Renal cortex interstitium (tissue), 11 donors: ENCODE results near the gene ZBTB22. TPM values are rescaled to one million over a fixed set of nuclear protein-coding genes. Genes with fewer than 3 reads are reported as not detected.
"Not testable (repeated sequence)": the region's sequence is repeated elsewhere in the genome, so short reads cannot be mapped to it uniquely, and the experiment has no call there.

Experiments used
- DNase-seq, 11 donors: peaks; one replicate each; pipeline ENCODE4 v3.0.0-alpha.2; 2013; ENCODE audit warnings: low read depth in 9 of 11, low spot score in 4 of 11; ENCODE audit errors: extremely low read depth in 1 of 11
- polyA plus RNA-seq, 3 donors: library from polyadenylated mRNA; unstranded; fragments of 120-200 nt; gene quantifications; one replicate each; pipeline ENCODE4 v1.2.1, GENCODE V29; 2013; ENCODE audit not compliant: insufficient read length in 3 of 3

The ZBTB22 gene
- polyA plus RNA-seq, 3 donors = 19.8 to 28.3 (median 23.2) TPM

- DNase-seq = not testable (repeated sequence)
These were observed 26.0 kb upstream of the ZBTB22 start for GRCh38 chr6:33343606-33343952.

- DNase-seq = no peak
These were observed 21.6 kb upstream of the ZBTB22 start for GRCh38 chr6:33339193-33339592.

GRCh38 chr6:33336495-33336894 lies 19.0 kb upstream of the ZBTB22 start:
- no peak for DNase-seq

DNA sequence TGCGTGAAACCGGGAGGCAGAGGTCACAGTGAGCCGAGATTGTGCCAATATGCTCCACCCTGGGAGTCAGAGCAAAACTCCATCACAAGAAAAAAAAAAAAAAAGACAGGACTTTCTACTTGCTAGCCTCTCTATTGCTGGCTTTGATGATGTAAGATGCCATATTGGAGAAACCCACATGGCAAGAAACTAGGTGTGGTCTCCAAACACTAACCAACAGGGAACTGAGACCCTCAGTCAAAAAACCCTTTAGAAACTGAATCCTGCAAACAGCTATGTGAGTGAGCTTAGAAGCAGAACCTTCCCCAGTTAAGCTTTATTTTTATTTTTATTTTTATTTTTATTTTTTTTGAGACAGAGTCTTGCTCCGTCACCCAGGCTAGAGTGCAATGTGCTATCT lies 18.4 kb upstream of the ZBTB22 start:
- no peak for DNase-seq

DNA sequence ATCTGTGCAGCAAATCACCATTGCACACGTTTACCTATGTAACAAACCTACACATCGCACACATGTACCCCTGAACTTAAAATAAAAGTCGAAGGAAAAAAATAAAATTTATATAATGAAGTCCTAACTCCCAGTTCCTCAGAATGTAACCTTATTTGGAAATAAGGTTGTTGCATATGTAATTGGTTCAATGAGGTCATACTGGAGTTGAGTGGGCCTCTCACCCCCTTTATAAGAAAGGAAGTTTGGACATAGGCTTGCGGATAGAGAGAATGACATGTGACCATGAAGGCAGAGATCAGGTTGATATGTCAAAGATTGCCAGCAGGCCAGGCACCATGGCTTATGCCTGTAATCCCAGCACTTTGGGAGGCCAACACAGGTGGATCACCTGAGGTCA lies 16.1 kb upstream of the ZBTB22 start:
- no peak for DNase-seq

GRCh38 chr6:33330736-33331135 lies 13.2 kb upstream of the ZBTB22 start:
- no peak for DNase-seq

DNA sequence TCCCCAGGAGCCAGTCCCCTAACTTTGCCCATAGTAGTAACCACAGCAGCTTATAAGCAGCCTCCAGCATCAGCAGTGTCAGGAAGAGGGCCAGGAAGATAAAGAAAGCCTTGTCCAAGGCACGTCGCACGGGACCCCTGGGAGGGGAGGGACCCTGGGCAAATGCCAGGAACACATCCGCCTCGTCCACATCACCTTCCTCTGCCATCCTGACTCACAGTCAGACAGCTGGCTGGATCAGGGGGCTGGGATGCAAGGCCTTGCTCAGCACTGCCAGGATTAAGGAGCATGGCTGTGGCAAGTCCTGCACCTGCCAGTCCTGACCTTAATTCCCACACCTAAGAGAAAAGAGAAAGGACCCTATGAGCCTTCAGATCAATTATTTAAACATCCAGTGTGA lies 11.5 kb upstream of the ZBTB22 start:
- no peak for DNase-seq

- DNase-seq = no peak
These were observed 6.6 kb upstream of the ZBTB22 start for GRCh38 chr6:33324125-33324524.

DNA sequence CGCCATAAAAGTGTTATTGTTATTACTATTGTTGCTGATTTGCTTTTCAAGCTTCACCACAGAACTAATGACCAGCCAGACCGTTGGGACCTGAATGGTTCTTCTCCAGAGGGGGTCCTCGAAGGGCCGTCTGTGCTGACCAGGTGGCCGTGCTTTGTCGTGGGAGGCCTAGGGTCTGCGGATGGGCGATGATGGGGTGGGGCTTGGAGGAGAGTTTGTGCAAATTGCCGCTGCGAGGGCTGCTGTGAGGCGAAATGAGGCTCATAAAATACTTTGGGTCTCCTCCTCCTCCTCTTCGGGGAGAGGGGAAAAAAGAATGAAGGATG lies 6.0 kb upstream of the ZBTB22 start:
- DNase-seq = peak in 1 of 11 donors; percentile 35

- no peak for DNase-seq
These were observed 3.7 kb upstream of the ZBTB22 start for GRCh38 chr6:33321227-33321626.

GRCh38 chr6:33320315-33321181 lies 3.0 kb upstream of the ZBTB22 start:
- no peak for DNase-seq

DNA sequence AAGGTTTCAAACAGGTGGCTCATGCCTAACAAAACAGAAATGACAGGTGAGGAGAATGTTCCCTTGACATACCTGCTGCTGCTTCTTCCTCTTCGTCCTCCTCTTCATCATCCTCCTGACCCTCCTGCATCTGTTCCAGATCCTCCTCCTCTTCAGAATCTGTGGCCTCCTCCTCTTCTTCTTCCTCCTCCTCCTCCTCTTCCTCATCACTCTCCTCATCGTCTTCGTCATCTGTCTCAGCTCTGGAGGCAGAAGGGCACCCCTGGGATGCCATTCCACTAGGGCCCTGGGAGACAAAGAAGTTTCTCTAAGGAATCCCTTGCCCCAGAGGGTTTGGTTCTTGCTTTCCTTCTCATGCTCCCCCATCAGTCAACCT lies 2.4 kb upstream of the ZBTB22 start:
- no peak for DNase-seq

DNA sequence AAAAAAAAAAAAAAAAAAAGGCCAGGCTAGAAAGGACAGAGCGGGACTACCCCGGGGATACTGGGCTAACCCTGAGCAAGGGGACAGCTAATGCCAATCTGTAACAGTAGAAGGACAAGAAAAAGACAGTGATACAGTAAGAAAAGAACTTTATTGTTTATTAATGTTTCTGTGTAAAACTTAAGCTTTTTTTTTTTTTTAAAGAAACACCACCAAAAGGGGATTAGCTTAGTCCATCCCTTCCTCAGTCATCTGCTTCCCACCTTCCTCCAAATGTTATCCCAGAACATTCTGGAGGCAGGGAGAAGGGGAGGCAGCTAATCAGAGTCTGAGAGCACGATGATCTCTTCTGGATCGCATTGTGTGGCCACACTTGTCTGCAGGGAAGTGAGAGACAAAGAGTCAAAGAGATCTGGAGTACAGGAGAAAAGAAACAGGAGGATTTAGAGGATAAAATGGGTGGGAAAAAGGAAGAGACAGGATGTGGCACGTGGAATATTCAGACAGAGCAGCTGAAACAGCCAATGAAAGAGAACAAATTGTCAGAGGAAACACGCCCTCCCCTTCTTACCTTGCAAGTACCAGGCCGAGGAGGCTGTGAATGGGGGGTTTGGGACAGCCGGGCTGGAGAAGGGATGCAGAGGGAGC lies 1.0 kb upstream of the ZBTB22 start:
- no peak for DNase-seq

DNA sequence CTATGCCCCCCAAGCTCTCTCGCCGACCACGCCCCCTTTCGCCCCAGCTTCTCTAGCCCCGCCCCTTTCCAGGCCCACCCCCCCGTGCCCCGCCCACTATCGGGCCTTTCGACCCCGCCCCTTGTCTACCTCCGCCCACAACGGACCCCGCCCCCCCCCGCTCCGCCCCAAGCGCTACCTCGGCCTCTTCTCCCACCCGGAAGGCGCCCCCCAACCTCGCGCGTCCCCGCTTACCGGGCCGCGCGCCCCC lies 200 bp downstream of the ZBTB22 start:
- peak in 1 of 11 donors; percentile 16 for DNase-seq

- no peak for DNase-seq
These were observed 733 bp downstream of the ZBTB22 start for GRCh38 chr6:33316603-33317418.

- no peak for DNase-seq
These were observed 1.5 kb downstream of the ZBTB22 start for GRCh38 chr6:33315793-33316602.

GRCh38 chr6:33314943-33315792 lies 2.4 kb downstream of the ZBTB22 start:
- no peak for DNase-seq

DNA sequence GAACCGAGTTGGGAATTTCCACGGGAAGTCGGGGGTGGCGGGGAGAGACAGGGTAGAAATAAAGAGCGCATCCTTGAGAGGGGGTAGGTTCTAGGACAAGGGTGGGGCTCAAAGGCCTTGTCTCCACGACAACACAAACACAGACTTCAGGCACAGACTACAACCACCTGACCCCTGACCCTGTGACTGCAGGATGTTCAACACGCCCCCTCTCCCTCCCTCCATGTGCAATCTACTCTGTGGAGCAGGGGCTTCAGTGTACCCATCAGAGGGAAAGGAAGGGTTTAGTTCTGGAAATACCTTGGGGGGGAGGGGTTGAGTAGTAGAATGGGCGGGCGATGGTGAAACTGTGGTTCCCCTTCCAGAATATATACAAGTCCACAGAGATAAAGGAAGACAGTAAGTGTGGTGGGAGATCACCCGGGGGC lies 3.0 kb downstream of the ZBTB22 start:
- DNase-seq = peak in 3 of 11 donors; percentile 60 to 73 (median 69)
